Liver (tissue), 9 donors: ENCODE data around the gene MCU. TPM values are rescaled to one million over a fixed set of nuclear protein-coding genes. Genes with fewer than 3 reads are reported as not detected.
A peak's percentile ranks its signal among the peaks of the same experiment; 100 is the strongest.
"Not testable (repeated sequence)": the region's sequence is repeated elsewhere in the genome, so short reads cannot be mapped to it uniquely, and the experiment has no call there.

Experiments
- DNase-seq: peaks from one replicate; pipeline ENCODE4 v3.0.0-alpha.2; 2017; ENCODE audit warnings: low spot score
- H3K27ac ChIP-seq, 2 donors: one replicate each; pipeline ENCODE4 v1.7.0; 2013; ENCODE audit warnings: inconsistent platforms in 2 of 2, low read length in 2 of 2, control low read depth in 1 of 2, low read depth in 1 of 2, mild to moderate bottlenecking in 1 of 2
- H3K27me3 ChIP-seq, 4 donors: one replicate each; pipeline versions ENCODE4 v1.6.1 to v1.7.0; 2013; ENCODE audit warnings: low read length in 3 of 4, inconsistent platforms in 1 of 4, mild to moderate bottlenecking in 1 of 4, moderate library complexity in 1 of 4; ENCODE audit not compliant: control insufficient read depth in 4 of 4, insufficient read depth in 4 of 4
- H3K36me3 ChIP-seq, 4 donors: one replicate each; pipeline versions ENCODE4 v1.6.1 to v1.7.0; 2013; ENCODE audit warnings: low read length in 3 of 4, mild to moderate bottlenecking in 3 of 4, low read depth in 1 of 4, moderate library complexity in 1 of 4; ENCODE audit not compliant: control insufficient read depth in 4 of 4, insufficient read depth in 3 of 4
- H3K4me1 ChIP-seq, 4 donors: one replicate each; pipeline versions ENCODE4 v1.6.1 to v1.7.0; 2013; ENCODE audit warnings: low read length in 3 of 4, mild to moderate bottlenecking in 3 of 4, moderate library complexity in 1 of 4; ENCODE audit not compliant: control insufficient read depth in 4 of 4, insufficient read depth in 4 of 4
- H3K4me3 ChIP-seq, 3 donors: one replicate each; pipeline versions ENCODE4 v1.6.1 to v1.7.0; 2013; ENCODE audit warnings: low read length in 3 of 3, control low read depth in 1 of 3, low read depth in 1 of 3, mild to moderate bottlenecking in 1 of 3
- H3K9ac ChIP-seq, 2 donors: one replicate each; pipeline ENCODE4 v1.7.0; 2013; ENCODE audit warnings: low read length in 2 of 2, mild to moderate bottlenecking in 2 of 2, moderate library complexity in 2 of 2, control low read depth in 1 of 2, low read depth in 1 of 2
- H3K9me3 ChIP-seq, 4 donors: one replicate each; pipeline versions ENCODE4 v1.6.1 to v1.7.0; 2013; ENCODE audit warnings: low read length in 3 of 4; ENCODE audit not compliant: control insufficient read depth in 4 of 4
- EGR1 ChIP-seq, 2 donors: IDR thresholded peaks; 2 replicates each; pipeline ENCODE4 v1.6.1; 2016 to 2018; ENCODE audit warnings: antibody characterized with exemption in 2 of 2, low read depth in 2 of 2
- FOXA1 ChIP-seq: IDR thresholded peaks from 2 replicates; pipeline ENCODE4 v1.6.1; 2016; ENCODE audit warnings: antibody characterized with exemption
- GABPA ChIP-seq, 2 donors: IDR thresholded peaks in 1 of 2; conservative IDR thresholded peaks in 1 of 2; 2 replicates each; pipeline ENCODE4 v1.6.1; 2016; ENCODE audit warnings: antibody characterized with exemption in 2 of 2, mild to moderate bottlenecking in 1 of 2, moderate library complexity in 1 of 2
- HNF4A ChIP-seq, 2 donors: conservative IDR thresholded peaks; 2 replicates each; pipeline ENCODE4 v1.6.1; 2016; ENCODE audit warnings: antibody characterized with exemption in 2 of 2, mild to moderate bottlenecking in 2 of 2
- JUND ChIP-seq, 2 donors: IDR thresholded peaks; 2 replicates each; pipeline ENCODE4 v1.6.1; 2016; ENCODE audit warnings: antibody characterized with exemption in 2 of 2
- RAD21 ChIP-seq, 2 donors: IDR thresholded peaks; 2 replicates each; pipeline ENCODE4 v1.6.1; 2016; ENCODE audit warnings: antibody characterized with exemption in 2 of 2, mild to moderate bottlenecking in 2 of 2
- RXRA ChIP-seq, 2 donors: IDR thresholded peaks; 2 replicates each; pipeline ENCODE4 v1.6.1; 2017 to 2018; ENCODE audit warnings: antibody characterized with exemption in 2 of 2, mild to moderate bottlenecking in 1 of 2
- SP1 ChIP-seq: IDR thresholded peaks from 2 replicates; pipeline ENCODE4 v1.6.1; 2018; ENCODE audit warnings: antibody characterized with exemption, mild to moderate bottlenecking
- TAF1 ChIP-seq: conservative IDR thresholded peaks from 2 replicates; pipeline ENCODE4 v1.6.1; 2016; ENCODE audit warnings: antibody characterized with exemption, mild to moderate bottlenecking
- YY1 ChIP-seq: IDR thresholded peaks from 2 replicates; pipeline ENCODE4 v1.6.1; 2016; ENCODE audit warnings: antibody characterized with exemption, mild to moderate bottlenecking
- WGBS: extraction: QIAGEN DNeasy Blood & Tissue Kit; methylation state at CpG from one replicate; pipeline ENCODE4 v1.1.7; 2013; 5-methylcytosine and 5-hydroxymethylcytosine counted together
- polyA plus RNA-seq, 2 donors: library from polyadenylated mRNA; stranded (reverse) in 1 of 2; unstranded in 1 of 2; fragments of 200-250 nt in 1 of 2; fragments of >200 nt in 1 of 2; fragmentation: Nextera tagmentation in 1 of 2; extraction: Ambion mirVana in 1 of 2; gene quantifications; one replicate each; pipeline versions ENCODE4 v1.2.1 to v1.2.3, GENCODE V29; 2013 to 2015
- total RNA-seq, 2 donors: library from RNA; depleted of rRNA; stranded (reverse); fragments of >200 nt; gene quantifications; one replicate each; pipeline ENCODE4 v1.2.3, GENCODE V29; 2014
- TF ChIP-seq, protein P1 (sequence below): IDR thresholded peaks from 2 replicates; pipeline ENCODE4 v1.6.1; 2016; ENCODE audit warnings: antibody characterized with exemption
- TF ChIP-seq, protein P2 (sequence below): IDR thresholded peaks from 2 replicates; pipeline ENCODE4 v1.6.1; 2016; ENCODE audit warnings: antibody characterized with exemption
- TF ChIP-seq, protein P3 (sequence below): fragments of 150-350 bp; IDR thresholded peaks from 2 replicates; pipeline ENCODE4 v1.5.1; 2017; ENCODE audit warnings: improper control_type of control experiment, low read depth, low read length; ENCODE audit not compliant: missing input control
- TF ChIP-seq, protein P4 (sequence below): IDR thresholded peaks from 2 replicates; pipeline ENCODE4 v1.6.1; 2016; ENCODE audit warnings: antibody characterized with exemption
- TF ChIP-seq, protein P5 (sequence below): IDR thresholded peaks from 2 replicates; pipeline ENCODE4 v1.6.1; 2016; ENCODE audit warnings: antibody characterized with exemption, mild to moderate bottlenecking
- donor health status: healthy.
- donor health status: healthy.
- donor health status: healthy.
- donor health status: healthy.
- donor health status: healthy.

MCU gene
- total and polyA plus RNA-seq, 4 donors = 6.4 to 13.0 (median 8.8) TPM

DNA sequence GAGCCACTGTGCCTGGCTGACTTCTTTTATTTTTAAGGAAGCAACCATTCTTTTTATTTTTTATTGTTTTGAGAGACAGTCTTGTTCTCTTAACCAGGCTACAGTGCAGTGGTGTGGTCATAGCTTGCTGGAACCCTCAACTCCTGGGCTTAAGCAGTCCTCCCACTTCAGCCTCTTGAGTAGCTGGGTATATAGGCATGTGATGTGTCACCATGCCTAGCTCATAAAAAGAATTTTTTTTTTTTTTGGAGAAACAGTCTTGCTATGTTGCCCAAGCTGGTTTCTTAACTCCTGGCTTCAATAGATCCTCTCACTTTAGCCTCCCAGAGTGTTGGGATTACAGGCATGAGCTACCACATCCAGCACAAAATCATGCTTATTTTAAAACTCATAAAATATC is 5.8 kb downstream of the MCU start:
- TF ChIP-seq, protein P1, sequence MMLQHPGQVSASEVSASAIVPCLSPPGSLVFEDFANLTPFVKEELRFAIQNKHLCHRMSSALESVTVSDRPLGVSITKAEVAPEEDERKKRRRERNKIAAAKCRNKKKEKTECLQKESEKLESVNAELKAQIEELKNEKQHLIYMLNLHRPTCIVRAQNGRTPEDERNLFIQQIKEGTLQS = no peak
- peaks cover 0 to 15% (median 11%) of the 10 kb centered on the region in 4 donors for H3K4me1 ChIP-seq
- no peak for DNase-seq
- H3K9ac ChIP-seq = no peak overlapping the region
- no peak overlapping the region for H3K27ac ChIP-seq
- H3K4me3 ChIP-seq = no peak overlapping the region
- H3K9me3 ChIP-seq = no peaks in the 10 kb centered on the region
- no peaks in the 10 kb centered on the region for H3K36me3 ChIP-seq
- H3K27me3 ChIP-seq = no peaks in the 10 kb centered on the region

DNA sequence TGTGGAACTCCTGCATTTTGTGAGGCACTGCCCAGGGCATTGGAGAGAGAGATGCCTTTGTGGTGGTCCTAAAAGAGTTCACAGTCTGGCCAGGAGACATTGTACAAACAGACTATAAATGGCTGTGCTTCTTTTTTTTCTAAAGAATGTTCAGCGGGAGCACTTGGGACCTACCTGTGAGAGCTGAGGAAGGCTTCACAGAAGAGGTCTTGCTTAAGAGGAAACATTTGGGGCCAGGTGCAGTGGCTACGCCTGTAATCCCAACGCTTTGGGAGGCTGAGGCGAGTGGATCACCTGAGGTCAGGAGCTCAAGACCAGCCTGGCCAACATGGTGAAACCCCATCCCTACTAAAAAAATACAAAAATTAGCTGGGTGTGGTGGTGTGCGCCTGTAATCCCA is 10.5 kb downstream of the MCU start:
- H3K9ac ChIP-seq, H3K4me3 ChIP-seq, H3K27ac ChIP-seq, DNase-seq, H3K4me1 ChIP-seq, H3K36me3 ChIP-seq, H3K9me3 ChIP-seq, H3K27me3 ChIP-seq: not testable (repeated sequence)
- 96% methylated on average over 5 of the region's 5 CpGs for WGBS

DNA sequence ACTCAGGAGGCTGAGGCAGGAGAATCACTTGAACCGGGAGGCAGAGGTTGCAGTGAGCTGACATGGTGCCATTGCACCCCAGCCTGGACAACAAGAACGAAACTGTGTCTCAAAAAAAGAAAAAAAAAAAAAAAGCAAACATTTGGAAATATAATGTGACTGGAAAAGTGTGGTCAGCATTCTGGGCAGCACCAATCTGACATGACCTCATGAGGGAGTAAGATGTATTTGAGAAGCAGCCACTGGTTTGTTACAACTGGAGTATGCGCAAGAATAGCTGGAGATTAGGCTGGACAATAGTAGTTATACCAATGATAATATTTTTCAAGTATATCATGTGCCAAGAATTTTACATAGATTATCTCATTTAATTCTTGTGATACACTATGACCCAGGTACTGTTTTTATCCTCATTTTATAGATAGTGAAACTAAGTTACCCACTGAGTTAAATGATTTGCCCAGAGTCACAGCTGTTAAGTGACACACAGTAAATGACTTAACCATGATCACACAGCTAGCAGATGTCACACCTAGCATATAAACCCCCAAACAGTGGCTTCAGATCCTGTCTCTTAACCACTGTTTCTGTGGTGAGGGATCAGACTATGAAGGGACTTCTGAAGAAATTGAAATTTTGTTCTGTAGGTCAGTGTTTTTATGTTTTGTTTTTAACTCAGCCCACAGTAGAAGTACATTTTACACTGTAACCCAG is 11.1 kb downstream of the MCU start:
- Histone ChIP-seq H3K9ac (no peak overlapping the region), H3K4me1 (no peaks in the 10 kb centered on the region), H3K9me3 (no peaks in the 10 kb centered on the region), H3K27ac (no peak overlapping the region), H3K4me3 (no peak overlapping the region), H3K27me3 (no peaks in the 10 kb centered on the region), H3K36me3 (no peaks in the 10 kb centered on the region)
- 82% methylated on average over 3 of the region's 3 CpGs for WGBS
- TF ChIP-seq, protein P2, sequence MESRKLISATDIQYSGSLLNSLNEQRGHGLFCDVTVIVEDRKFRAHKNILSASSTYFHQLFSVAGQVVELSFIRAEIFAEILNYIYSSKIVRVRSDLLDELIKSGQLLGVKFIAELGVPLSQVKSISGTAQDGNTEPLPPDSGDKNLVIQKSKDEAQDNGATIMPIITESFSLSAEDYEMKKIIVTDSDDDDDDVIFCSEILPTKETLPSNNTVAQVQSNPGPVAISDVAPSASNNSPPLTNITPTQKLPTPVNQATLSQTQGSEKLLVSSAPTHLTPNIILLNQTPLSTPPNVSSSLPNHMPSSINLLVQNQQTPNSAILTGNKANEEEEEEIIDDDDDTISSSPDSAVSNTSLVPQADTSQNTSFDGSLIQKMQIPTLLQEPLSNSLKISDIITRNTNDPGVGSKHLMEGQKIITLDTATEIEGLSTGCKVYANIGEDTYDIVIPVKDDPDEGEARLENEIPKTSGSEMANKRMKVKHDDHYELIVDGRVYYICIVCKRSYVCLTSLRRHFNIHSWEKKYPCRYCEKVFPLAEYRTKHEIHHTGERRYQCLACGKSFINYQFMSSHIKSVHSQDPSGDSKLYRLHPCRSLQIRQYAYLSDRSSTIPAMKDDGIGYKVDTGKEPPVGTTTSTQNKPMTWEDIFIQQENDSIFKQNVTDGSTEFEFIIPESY = no peak
- TF ChIP-seq RAD21 (IDR thresholded peaks at IDR 0.05) (peak in 1 of 2 donors; percentile 13), JUND (IDR thresholded peaks at IDR 0.05) (peak in 1 of 2 donors; percentile 7)
- no peak for DNase-seq

DNA sequence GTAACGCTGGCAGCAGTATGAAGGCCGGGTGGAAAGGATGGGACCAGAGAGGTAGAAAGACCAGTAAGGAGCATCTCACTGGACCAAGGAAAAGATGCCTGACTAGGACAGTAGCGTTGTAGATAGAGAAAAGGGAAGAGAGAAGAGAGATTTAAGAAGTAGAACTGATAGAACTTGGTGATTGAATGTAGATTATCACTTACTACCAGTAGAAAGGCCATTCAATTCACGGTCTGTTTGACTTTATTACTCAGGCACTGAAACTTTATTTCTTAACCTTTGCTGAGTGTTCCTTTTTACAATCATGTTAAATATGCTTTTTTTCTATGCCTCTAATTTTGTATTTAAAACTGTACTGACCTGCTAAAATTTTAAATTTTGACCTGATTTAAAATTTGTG is 12.2 kb downstream of the MCU start:
- no peak for DNase-seq
- TF ChIP-seq SP1 = no peak
- TF ChIP-seq, protein P3, sequence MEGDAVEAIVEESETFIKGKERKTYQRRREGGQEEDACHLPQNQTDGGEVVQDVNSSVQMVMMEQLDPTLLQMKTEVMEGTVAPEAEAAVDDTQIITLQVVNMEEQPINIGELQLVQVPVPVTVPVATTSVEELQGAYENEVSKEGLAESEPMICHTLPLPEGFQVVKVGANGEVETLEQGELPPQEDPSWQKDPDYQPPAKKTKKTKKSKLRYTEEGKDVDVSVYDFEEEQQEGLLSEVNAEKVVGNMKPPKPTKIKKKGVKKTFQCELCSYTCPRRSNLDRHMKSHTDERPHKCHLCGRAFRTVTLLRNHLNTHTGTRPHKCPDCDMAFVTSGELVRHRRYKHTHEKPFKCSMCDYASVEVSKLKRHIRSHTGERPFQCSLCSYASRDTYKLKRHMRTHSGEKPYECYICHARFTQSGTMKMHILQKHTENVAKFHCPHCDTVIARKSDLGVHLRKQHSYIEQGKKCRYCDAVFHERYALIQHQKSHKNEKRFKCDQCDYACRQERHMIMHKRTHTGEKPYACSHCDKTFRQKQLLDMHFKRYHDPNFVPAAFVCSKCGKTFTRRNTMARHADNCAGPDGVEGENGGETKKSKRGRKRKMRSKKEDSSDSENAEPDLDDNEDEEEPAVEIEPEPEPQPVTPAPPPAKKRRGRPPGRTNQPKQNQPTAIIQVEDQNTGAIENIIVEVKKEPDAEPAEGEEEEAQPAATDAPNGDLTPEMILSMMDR = no peak
- TF ChIP-seq FOXA1 = no peak
- TF ChIP-seq TAF1 = no peak
- TF ChIP-seq, protein P4, sequence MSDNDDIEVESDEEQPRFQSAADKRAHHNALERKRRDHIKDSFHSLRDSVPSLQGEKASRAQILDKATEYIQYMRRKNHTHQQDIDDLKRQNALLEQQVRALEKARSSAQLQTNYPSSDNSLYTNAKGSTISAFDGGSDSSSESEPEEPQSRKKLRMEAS = no peak
- no peak for TF ChIP-seq HNF4A (conservative IDR thresholded peaks at IDR 0.05)
- TF ChIP-seq GABPA (IDR thresholded peaks at IDR 0.05 in 1 of 2, conservative IDR thresholded peaks at IDR 0.05 in 1 of 2) = no peak
- TF ChIP-seq, protein P1 = no peak
- no peak for TF ChIP-seq RAD21 (IDR thresholded peaks at IDR 0.05)
- no peak for TF ChIP-seq EGR1 (IDR thresholded peaks at IDR 0.05; ENCODE audit: low read depth in 2 of 2)
- TF ChIP-seq RXRA (IDR thresholded peaks at IDR 0.05) = no peak
- TF ChIP-seq, protein P5, sequence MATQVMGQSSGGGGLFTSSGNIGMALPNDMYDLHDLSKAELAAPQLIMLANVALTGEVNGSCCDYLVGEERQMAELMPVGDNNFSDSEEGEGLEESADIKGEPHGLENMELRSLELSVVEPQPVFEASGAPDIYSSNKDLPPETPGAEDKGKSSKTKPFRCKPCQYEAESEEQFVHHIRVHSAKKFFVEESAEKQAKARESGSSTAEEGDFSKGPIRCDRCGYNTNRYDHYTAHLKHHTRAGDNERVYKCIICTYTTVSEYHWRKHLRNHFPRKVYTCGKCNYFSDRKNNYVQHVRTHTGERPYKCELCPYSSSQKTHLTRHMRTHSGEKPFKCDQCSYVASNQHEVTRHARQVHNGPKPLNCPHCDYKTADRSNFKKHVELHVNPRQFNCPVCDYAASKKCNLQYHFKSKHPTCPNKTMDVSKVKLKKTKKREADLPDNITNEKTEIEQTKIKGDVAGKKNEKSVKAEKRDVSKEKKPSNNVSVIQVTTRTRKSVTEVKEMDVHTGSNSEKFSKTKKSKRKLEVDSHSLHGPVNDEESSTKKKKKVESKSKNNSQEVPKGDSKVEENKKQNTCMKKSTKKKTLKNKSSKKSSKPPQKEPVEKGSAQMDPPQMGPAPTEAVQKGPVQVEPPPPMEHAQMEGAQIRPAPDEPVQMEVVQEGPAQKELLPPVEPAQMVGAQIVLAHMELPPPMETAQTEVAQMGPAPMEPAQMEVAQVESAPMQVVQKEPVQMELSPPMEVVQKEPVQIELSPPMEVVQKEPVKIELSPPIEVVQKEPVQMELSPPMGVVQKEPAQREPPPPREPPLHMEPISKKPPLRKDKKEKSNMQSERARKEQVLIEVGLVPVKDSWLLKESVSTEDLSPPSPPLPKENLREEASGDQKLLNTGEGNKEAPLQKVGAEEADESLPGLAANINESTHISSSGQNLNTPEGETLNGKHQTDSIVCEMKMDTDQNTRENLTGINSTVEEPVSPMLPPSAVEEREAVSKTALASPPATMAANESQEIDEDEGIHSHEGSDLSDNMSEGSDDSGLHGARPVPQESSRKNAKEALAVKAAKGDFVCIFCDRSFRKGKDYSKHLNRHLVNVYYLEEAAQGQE = no peak
- TF ChIP-seq YY1 = no peak

More for the DNA sequence above, 12.2 kb downstream of the MCU start:
- 92% methylated on average over 4 of the region's 4 CpGs for WGBS
- Histone ChIP-seq H3K9me3 (no peaks in the 10 kb centered on the region), H3K27me3 (no peaks in the 10 kb centered on the region), H3K27ac (no peak overlapping the region), H3K4me1 (no peaks in the 10 kb centered on the region), H3K4me3 (no peak overlapping the region), H3K36me3 (no peaks in the 10 kb centered on the region), H3K9ac (no peak overlapping the region)
